B cell (primary cell): Measurements from ENCODE around the gene KRTAP4-6. TPM values are rescaled to one million over a fixed set of nuclear protein-coding genes. Genes with fewer than 3 reads are reported as not detected.

ENCODE experiments used
- ATAC-seq: fragments of 200-7000 bp; cut with Tn5 transposase; one replicate; pipeline ENCODE4 v1.10.0; 2021; ENCODE audit warnings: low read depth, mild to moderate bottlenecking, moderate number of reproducible peaks, moderate library complexity
- CTCF ChIA-PET: fragments of 350-600 bp; sonication (Branson Sonifier 250); formaldehyde crosslinking; loops from one replicate; lab custom pipeline; 2021; ENCODE audit warnings: antibody characterized with exemption, inconsistent platforms; lab: Charles Lee
- POLR2A ChIA-PET: fragments of 350-600 bp; sonication (Branson Sonifier 250); formaldehyde crosslinking; loops from one replicate; lab custom pipeline; 2021; ENCODE audit warnings: antibody characterized with exemption; lab: Charles Lee
- DNase-seq: peaks from one replicate; pipeline ENCODE4 v3.0.0; 2013
- H2AFZ ChIP-seq: 2 replicates; pipeline ENCODE4 v1.6.1; 2012; ENCODE audit warnings: mild to moderate bottlenecking, low read depth, low read length; ENCODE audit not compliant: insufficient read depth, poor library complexity, severe bottlenecking
- H3K27ac ChIP-seq, 2 donors: 1 replicate in 1 of 2; 2 replicates in 1 of 2; pipeline ENCODE4 v1.5.1; 2012 to 2013; ENCODE audit warnings: low read length in 2 of 2, mild to moderate bottlenecking in 2 of 2, moderate library complexity in 1 of 2
- H3K27me3 ChIP-seq, 4 experiments: fragments of 200-600 bp in 1 of 4; sonication (generic) in 1 of 4; replicated peaks in 1 of 4; 1 replicate in 2 of 4; 2 replicates in 2 of 4; pipeline versions ENCODE4 v1.6.1 to v1.7.0; 2013 to 2016; ENCODE audit warnings: low read length in 3 of 4, mild to moderate bottlenecking in 2 of 4, mixed read lengths in 1 of 4, moderate library complexity in 1 of 4; ENCODE audit not compliant: insufficient read depth in 4 of 4, control insufficient read depth in 3 of 4; ENCODE audit errors: control extremely low read depth in 1 of 4
- H3K36me3 ChIP-seq, 2 experiments: replicated peaks in 1 of 2; 1 replicate in 1 of 2; 2 replicates in 1 of 2; pipeline versions ENCODE4 v1.6.1 to v1.7.1; 2013; ENCODE audit warnings: low read length in 1 of 2; ENCODE audit not compliant: insufficient read depth in 2 of 2, control insufficient read depth in 1 of 2; ENCODE audit errors: control extremely low read depth in 1 of 2, extremely low read depth in 1 of 2
- H3K4me1 ChIP-seq, 2 donors: fragments of 200-600 bp in 1 of 2; sonication (generic) in 1 of 2; 1 replicate in 1 of 2; 2 replicates in 1 of 2; pipeline versions ENCODE4 v1.5.1 to v1.6.1; 2013 to 2017; ENCODE audit warnings: low read length in 2 of 2; ENCODE audit not compliant: control insufficient read depth in 2 of 2, insufficient read depth in 2 of 2
- H3K4me2 ChIP-seq: replicated peaks from 2 replicates; pipeline ENCODE3; 2012; ENCODE audit warnings: mild to moderate bottlenecking, low read depth, low read length; ENCODE audit not compliant: poor library complexity, severe bottlenecking
- H3K4me3 ChIP-seq, 5 experiments: fragments of 200-600 bp in 1 of 5; sonication (generic) in 1 of 5; 1 replicate in 3 of 5; 2 replicates in 2 of 5; pipeline versions ENCODE4 v1.5.1 to v1.7.0; 2011 to 2016; ENCODE audit warnings: low read length in 4 of 5, mild to moderate bottlenecking in 4 of 5, low read depth in 2 of 5, control low read depth in 1 of 5, moderate library complexity in 1 of 5; ENCODE audit not compliant: insufficient read depth in 1 of 5; ENCODE audit errors: control extremely low read depth in 1 of 5, extremely low read depth in 1 of 5
- H3K79me2 ChIP-seq: fragments of 200-600 bp; sonication (generic); one replicate; pipeline ENCODE4 v1.6.0; 2016; ENCODE audit warnings: low read length; ENCODE audit not compliant: control insufficient read depth, insufficient read depth
- H3K9ac ChIP-seq: fragments of 200-600 bp; sonication (generic); 2 replicates; pipeline ENCODE4 v1.6.1; 2017; ENCODE audit warnings: mild to moderate bottlenecking, low read length, moderate library complexity
- H3K9me3 ChIP-seq, 3 donors: one replicate each; pipeline versions ENCODE4 v1.6.1 to v1.7.1; 2013; ENCODE audit warnings: low read length in 2 of 3; ENCODE audit not compliant: control insufficient read depth in 2 of 3, insufficient read depth in 1 of 3; ENCODE audit errors: control extremely low read depth in 1 of 3
- H4K20me1 ChIP-seq: 2 replicates; pipeline ENCODE4 v1.6.0; 2012; ENCODE audit warnings: mild to moderate bottlenecking, low read length; ENCODE audit not compliant: insufficient read depth, control insufficient read depth, poor library complexity, severe bottlenecking
- H3K27ac Mint-ChIP-seq: one replicate; pipeline ENCODE4 v1.8.0; 2021; ENCODE audit warnings: mixed read lengths
- H3K27me3 Mint-ChIP-seq: one replicate; pipeline ENCODE4 v1.8.0; 2021; ENCODE audit warnings: mixed read lengths
- H3K4me1 Mint-ChIP-seq: one replicate; pipeline ENCODE4 v1.8.0; 2021; ENCODE audit warnings: mixed read lengths
- H3K4me3 Mint-ChIP-seq: one replicate; pipeline ENCODE4 v1.8.0; 2021; ENCODE audit warnings: mixed read lengths
- H3K9me3 Mint-ChIP-seq: one replicate; pipeline ENCODE4 v1.8.0; 2022; ENCODE audit warnings: mixed read lengths; ENCODE audit not compliant: insufficient read depth
- EZH2 ChIP-seq: IDR thresholded peaks from 2 replicates; pipeline ENCODE4 v1.6.1; 2012; ENCODE audit warnings: borderline replicate concordance, low read depth, mild to moderate bottlenecking, moderate library complexity, low read length; ENCODE audit not compliant: insufficient read depth, poor library complexity, severe bottlenecking
- WGBS: methylation state at CpG from one replicate; pipeline ENCODE4 v1.1.5; 2013; ENCODE audit warnings: missing lambda C conversion rate; ENCODE audit not compliant: insufficient coverage; 5-methylcytosine and 5-hydroxymethylcytosine counted together
- intact Hi-C: fragments of 100-400 bp; cut with micrococcal nuclease; formaldehyde crosslinking; loops from one replicate; pipeline ENCODE4 v1.10.0; 2022
- polyA plus RNA-seq: library from polyadenylated mRNA; depleted of rRNA; stranded (reverse); fragments of >200 nt; gene quantifications from 2 replicates; pipeline ENCODE4 v1.2.3, GENCODE V29; 2012
- total RNA-seq, 2 donors: library from RNA; stranded (reverse); fragments of 120-200 nt in 1 of 2; gene quantifications; 1 replicate in 1 of 2; 2 replicates in 1 of 2; pipeline versions ENCODE4 v1.2.3 to v1.2.4, GENCODE V29; 2013 to 2022
- TF ChIP-seq, protein P1 (sequence below): fragments of 200-600 bp; IDR thresholded peaks from one replicate; pipeline ENCODE4 v1.8.0; 2022; ENCODE audit warnings: antibody characterized with exemption, mild to moderate bottlenecking

Gene KRTAP4-6
- total and polyA plus RNA-seq, 2 donors (not counting 1 experiment from before 2014, with no cell fraction given): not detected

DNA sequence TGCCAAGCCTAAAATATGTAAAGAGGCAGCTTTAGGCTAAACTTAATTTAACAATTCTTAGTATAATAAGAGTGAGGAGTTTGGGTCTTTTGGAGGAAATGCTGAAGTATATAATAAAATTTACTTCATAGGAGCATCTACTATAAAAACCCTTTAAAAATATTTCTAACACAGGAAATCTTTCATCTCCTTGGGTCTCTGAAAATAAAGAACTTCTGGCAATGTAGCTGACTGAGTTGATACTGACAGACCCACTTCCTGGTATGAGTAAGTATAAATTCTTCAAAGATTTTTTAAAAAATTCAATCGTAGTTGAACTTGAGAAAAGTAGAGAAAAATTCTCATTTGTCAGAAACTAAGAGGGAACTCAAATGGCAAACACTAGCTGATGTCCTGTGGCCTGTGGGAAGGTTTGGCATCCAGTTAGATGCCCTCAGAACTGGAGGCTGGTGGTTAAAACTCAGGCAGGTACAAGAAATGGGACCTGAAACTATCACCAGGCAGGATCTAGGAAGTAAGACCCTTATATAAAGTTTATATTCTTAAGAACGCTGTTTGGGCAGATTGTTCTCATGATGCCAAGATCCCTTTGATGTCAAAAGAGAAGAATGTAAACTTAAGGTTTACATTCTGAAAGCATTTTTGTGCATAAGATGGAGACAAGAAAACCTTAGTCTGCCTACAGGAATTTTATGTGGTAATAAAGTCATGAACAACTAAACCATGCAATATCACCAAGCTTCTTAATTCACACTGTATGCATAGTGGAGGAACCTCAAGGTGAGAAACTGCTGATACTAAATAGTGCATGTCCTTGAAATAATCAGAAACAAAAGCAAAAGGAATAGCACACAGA, 6.2 kb downstream of the KRTAP4-6 start:
- no peak for ATAC-seq
- Histone ChIP-seq H2AFZ (peak overlapping the region; percentile 8), H3K9me3 (peaks cover 0 to 2% (median 1%) of the 10 kb centered on the region in 3 donors), H3K27me3 (no peaks in the 10 kb centered on the region), H3K9ac (no peak overlapping the region), H3K36me3 (no peaks in the 10 kb centered on the region), H3K4me3 (no peak overlapping the region), H4K20me1 (no peaks in the 10 kb centered on the region), H3K4me2 (peak overlapping the region; percentile 18), H3K79me2 (no peaks in the 10 kb centered on the region), H3K27ac (no peak overlapping the region), H3K4me1 (peaks cover 9 to 15% of the 10 kb centered on the region in 2 donors)
- no peak for TF ChIP-seq EZH2
- TF ChIP-seq, protein P1, sequence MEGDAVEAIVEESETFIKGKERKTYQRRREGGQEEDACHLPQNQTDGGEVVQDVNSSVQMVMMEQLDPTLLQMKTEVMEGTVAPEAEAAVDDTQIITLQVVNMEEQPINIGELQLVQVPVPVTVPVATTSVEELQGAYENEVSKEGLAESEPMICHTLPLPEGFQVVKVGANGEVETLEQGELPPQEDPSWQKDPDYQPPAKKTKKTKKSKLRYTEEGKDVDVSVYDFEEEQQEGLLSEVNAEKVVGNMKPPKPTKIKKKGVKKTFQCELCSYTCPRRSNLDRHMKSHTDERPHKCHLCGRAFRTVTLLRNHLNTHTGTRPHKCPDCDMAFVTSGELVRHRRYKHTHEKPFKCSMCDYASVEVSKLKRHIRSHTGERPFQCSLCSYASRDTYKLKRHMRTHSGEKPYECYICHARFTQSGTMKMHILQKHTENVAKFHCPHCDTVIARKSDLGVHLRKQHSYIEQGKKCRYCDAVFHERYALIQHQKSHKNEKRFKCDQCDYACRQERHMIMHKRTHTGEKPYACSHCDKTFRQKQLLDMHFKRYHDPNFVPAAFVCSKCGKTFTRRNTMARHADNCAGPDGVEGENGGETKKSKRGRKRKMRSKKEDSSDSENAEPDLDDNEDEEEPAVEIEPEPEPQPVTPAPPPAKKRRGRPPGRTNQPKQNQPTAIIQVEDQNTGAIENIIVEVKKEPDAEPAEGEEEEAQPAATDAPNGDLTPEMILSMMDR: no peak
- no peak overlapping the region for H3K27ac Mint-ChIP-seq
- ChIA-PET POLR2A (no interaction called here), CTCF (no interaction called here)
- WGBS: no CpG with 5 or more reads among the region's 2 CpGs
- H3K4me3 Mint-ChIP-seq: no peak overlapping the region
- H3K4me1 Mint-ChIP-seq: peaks cover 5% of the 10 kb centered on the region
- peaks cover 9% of the 10 kb centered on the region for H3K27me3 Mint-ChIP-seq
- H3K9me3 Mint-ChIP-seq: peaks cover 3% of the 10 kb centered on the region
- DNase-seq: no peak
- intact Hi-C loops: no loop called here

DNA sequence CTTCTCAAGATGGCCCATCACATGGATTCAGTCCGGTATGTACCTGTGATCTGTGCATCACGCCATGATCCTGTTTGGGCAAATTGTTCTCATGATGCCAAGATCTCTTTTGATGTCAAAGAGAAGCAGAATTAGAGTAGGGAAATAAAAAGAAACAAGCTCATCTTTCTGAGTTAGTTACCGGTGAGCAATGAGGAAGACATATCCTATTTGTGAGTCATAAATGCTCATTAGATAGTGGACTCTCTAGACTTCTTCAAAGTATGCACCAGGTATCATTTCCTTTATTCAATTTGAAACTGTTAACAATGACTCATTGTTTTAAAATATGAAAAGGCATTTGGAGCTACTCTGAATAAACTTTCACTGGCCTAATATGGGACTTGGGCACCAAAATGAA, 8.4 kb downstream of the KRTAP4-6 start:
- 100% methylated on average over 2 of the region's 3 CpGs for WGBS
- H3K9ac ChIP-seq: no peak overlapping the region
- Mint-ChIP-seq H3K4me1 (peaks cover 5% of the 10 kb centered on the region), H3K9me3 (peaks cover 1% of the 10 kb centered on the region), H3K4me3 (no peak overlapping the region), H3K27ac (no peak overlapping the region), H3K27me3 (no peaks in the 10 kb centered on the region)
- H3K4me3 ChIP-seq: no peak overlapping the region
- H3K4me1 ChIP-seq: peaks cover 9 to 15% of the 10 kb centered on the region in 2 donors
- no peaks in the 10 kb centered on the region for H3K27me3 ChIP-seq
- TF ChIP-seq EZH2: no peak
- TF ChIP-seq, protein P1: no peak
- CTCF ChIA-PET: no interaction called here
- POLR2A ChIA-PET: no interaction called here
- no peaks in the 10 kb centered on the region for H3K9me3 ChIP-seq
- no peak overlapping the region for H2AFZ ChIP-seq
- H3K79me2 ChIP-seq: no peaks in the 10 kb centered on the region
- no peaks in the 10 kb centered on the region for H3K36me3 ChIP-seq
- intact Hi-C loops: no loop called here
- no peak for DNase-seq
- ATAC-seq: no peak
- no peak overlapping the region for H3K27ac ChIP-seq
- no peak overlapping the region for H3K4me2 ChIP-seq
- H4K20me1 ChIP-seq: no peaks in the 10 kb centered on the region
